ENCODE measurements around the gene SLC2A10.
A peak's percentile ranks its signal among the peaks of the same experiment; 100 is the strongest.

Gene SLC2A10

DNA sequence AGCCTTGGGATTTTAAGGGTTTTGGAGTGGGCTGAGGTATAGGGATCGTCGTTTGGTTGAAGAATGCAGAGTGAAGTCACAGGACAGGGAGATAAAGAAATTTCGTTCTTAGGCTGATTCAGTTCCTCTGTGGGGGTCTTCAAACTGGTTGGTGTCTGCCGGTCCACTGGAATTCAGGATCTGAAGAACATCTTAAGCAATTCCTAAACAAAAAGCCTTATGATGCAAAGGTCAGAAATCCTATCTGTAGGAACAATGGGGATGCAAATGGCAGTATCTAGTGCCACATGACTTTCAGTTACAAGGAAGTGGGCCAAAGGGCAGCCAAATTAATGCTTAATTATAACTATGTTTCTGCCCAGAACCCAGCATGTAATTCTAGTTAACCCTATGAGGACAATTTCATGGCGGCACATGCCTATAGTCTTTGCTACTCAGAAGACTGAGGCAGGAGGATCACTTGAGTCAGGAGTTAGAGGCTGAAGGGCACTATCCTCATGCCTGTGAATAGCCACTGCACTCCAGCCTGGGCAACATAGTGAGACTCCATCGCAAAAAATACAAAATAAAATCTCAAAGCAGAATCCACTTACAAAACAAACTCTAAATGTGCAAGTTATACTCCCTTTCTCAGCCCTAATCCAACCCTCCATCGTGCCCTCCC lies 4.6 kb upstream of the SLC2A10 start:
- DNase-seq = no peak

DNA sequence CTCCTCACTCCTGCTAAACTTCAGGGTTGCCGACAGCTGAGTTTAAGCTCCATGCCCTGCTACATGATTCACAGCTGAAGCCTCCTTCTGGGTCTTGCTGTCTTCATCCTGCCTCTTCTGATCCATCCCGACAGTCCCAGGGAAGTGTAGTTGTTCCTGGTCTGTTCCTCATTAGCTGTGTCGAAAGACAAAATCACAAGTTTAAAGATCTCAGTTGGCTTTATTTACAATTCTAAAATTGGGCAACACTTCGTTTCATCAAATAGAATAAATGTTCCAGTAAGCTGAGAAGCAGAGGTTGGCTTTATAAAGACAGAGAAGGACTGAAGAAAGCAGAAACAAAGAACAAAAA lies 4.1 kb upstream of the SLC2A10 start:
- no peak for DNase-seq

DNA sequence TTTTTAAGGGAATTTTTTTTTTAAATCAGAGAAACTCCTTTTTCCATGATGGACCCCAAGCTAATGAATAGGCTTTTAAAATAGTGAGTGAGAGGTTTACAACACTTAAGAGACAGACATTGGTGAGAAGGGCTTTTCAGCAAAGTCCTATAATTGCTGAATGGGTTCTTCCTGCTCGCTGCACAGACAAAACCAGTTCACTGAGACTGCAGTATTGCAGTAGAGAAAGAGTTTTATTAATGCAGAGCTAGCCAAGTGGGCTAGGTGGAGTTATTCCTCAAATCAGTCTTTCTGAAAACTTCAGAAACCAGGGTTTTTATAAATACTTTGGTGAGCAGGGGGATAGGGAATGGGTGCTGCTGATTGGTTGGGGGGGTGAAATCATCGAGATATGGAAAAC lies 3.2 kb upstream of the SLC2A10 start:
- no peak for DNase-seq

DNA sequence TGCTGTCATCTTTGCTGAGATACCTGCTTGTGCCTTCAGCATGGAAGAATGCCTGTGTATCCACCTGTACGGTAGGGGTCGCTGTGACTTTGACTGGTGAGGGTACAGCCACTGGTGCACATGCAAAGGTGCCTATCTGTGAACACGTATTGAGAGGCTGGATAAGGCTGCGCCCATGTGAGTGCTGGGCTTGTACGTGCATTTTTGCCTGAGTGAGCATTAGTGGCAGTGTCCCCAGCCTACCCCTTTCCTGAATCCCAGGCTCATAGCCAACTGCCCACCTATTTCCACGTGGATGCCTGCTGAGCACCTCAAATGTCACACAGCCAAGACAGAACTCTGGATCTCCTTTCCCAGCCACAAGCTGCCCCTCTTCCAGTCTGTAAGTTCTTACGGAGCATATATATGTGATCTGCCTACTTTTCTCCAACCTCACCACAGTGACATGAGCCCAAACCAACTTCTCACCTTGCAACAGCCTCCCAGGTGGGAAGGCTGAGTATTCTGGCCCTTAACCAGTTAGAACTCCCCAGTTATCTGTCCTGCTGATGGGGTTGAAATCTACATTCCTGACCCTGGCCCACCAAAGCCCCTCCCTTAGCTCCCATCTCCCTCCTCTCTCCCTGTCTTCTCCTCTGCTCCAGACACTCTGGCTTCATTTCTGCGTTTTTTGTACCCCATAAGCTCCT lies 1.1 kb upstream of the SLC2A10 start:
- no peak for DNase-seq

- no peak for DNase-seq
Observed at GRCh38 chr20:46709055-46709458, 392 bp upstream of the SLC2A10 start.

DNA sequence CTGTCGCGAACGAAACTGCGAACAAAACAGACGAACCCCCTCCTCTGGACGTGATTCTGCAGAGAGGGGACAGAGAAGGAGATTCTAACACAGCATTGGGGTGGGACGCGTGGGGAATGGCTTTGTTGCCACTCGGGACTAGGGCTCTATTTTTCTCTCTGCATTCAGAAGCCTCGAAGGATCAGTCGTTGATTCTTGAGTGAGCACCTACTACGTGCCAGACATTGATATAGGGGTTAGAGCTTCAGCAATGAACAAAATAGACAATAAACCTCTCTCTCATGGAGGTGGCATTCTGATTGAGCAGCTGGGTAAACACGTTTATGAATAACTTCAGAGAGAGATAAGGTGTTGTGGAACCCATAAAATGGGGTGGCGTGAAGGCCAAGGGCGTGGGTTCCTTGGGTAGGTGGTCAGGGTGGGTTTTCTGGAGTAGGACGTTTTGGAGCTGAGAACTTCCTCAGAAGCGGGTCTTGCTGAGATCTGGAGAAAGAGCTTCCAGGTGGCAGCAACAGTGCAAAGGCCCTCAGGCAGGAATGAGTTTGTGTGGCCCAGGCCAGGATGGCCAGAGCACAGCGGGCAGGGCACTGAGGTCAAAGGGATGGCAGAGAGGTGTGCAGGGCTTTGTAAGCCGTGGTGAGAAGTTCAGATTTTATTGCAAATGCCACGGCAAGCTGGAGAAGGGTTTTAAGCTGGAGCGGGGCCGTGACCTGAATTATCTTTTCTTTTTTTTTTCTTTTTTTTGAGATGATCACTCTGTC lies 884 bp downstream of the SLC2A10 start:
- DNase-seq = peak; percentile 40

DNA sequence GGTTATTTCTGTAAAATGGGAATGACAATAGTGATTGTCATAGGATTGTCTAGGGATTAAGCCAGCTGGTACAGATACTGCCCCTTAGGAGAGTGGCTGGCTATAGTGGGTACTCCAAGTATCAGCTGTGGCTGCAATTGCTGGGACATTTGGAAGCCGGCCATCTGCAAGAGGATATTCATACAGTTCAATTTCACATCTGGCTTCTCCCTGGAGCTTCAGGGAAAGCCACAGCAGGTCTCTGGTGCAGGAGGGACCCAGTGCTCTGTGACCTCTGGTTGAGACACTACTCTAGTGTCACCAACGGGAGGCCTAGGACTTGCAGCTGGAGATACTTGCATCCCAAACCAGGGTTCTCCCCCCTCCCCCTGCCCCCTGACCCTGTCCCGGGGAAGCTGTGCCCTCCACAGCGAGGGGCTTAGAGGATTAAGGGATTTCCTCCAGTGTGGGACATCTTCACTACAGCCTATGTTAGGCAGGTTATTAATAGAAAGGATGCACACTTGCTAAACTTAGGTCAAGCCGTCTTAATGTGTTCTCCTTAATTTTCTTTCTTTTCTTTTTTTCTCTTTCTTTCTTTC lies 2.7 kb downstream of the SLC2A10 start:
- DNase-seq = no peak

- no peak for DNase-seq
Observed at GRCh38 chr20:46713957-46714834, 4.7 kb downstream of the SLC2A10 start.

- no peak for DNase-seq
Observed at GRCh38 chr20:46715292-46715756, 5.9 kb downstream of the SLC2A10 start.

GRCh38 chr20:46717818-46718541 lies 8.5 kb downstream of the SLC2A10 start:
- no peak for DNase-seq

- DNase-seq = no peak
Observed at GRCh38 chr20:46720019-46720418, 10.6 kb downstream of the SLC2A10 start.

- no peak for DNase-seq
Observed at GRCh38 chr20:46720776-46721425, 11.5 kb downstream of the SLC2A10 start.

DNA sequence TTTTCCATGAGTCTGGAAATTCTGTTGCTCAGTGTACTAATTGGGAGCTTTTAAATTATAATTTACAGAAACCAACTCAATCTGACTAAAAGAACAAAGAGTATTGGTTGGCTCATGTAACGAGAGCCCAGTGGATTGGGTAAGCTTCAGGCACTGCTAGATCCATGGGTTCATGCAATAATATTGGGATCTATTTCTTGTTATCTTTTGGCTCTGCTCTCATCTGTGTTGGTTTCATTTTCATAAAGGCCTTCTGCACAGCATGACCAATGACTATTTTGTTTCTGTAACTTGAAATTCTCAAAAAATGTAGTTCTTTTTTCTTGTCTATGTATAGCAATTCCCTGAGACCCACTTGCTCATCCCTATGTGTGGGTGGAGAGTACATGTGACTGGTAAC lies 12.0 kb downstream of the SLC2A10 start:
- DNase-seq = no peak

- no peak for DNase-seq
Observed at GRCh38 chr20:46722450-46722849, 13.0 kb downstream of the SLC2A10 start.

- no peak for DNase-seq
Observed at GRCh38 chr20:46723039-46723438, 13.6 kb downstream of the SLC2A10 start.

DNA sequence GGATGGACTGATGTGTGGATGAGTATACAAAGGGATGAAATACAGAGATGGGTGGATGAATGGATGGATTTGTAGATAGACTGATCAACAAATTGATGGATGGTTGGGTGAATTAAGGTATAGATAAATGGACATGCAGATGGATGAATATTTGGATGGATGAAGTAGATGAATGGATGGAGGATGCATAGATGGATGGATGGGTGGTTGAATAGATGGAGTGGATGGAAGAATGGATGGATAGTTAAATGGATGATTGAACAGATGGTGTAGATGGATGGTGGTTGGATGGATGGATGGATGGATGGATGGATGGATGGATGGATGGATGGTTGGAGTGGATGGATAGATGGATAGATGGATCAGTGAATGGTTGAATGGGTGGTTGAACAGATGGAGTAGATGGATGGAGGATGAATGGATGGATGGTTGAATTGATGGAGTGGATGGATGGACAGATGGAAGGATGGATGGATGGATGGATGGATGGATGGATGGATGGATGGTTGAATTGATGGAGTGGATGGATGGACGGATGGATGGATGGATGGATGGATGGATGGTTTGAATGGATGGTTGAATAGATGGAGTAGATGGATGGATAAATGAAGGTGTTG lies 15.0 kb downstream of the SLC2A10 start:
- no peak for DNase-seq

- DNase-seq = no peak
Observed at GRCh38 chr20:46725186-46726165, 16.0 kb downstream of the SLC2A10 start.

DNA sequence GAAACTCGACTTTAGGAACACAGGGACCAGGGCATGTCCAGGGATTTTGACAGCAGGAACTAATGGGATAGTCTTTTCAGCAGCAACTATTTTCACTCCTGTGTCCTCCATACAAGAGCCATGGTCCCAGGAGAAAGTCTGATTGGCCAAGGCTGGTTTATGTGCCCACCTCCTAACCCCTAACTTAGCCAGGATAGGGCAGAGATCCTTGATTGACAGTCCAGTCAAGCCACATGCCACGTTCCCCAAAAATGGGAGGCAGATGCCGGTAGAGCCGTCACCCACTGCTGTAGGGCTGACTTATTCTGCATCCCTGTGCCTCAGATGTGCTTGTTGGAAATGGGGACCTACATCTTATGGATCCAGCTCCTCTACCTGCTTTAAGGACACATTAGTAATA lies 22.3 kb downstream of the SLC2A10 start:
- no peak for DNase-seq

DNA sequence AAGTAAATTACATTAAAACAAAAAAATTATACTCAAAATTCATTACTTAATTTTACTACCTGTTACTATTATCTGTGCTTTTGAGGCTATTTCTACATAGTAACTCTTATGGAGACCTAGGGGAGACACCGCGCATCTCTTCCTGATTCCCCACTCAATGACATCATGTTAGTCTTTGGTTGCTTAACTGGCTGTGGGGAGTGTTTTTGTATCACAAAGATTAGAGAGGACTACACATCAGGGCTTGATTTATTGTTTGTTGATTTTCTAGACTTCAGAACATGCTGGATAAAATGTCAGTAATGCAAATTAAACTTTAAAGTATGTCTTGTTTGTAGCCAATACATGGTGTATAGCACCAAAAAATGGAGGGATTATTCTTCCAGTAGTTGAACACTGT lies 26.0 kb downstream of the SLC2A10 start:
- peak; percentile 13 for DNase-seq
